ENCODE measurements around the gene SLC37A3. TPM values are rescaled to one million over a fixed set of nuclear protein-coding genes. Genes with fewer than 3 reads are reported as not detected.
A peak's percentile ranks its signal among the peaks of the same experiment; 100 is the strongest.

The SLC37A3 gene
- total RNA-seq, 1 experiment from 2014 or later: 52.7 TPM

GRCh38 chr7:140384894-140385545 lies 13.3 kb downstream of the SLC37A3 start:
- Histone ChIP-seq H2AFZ (ENCODE audit: low read length) (no peak overlapping the region), H4K8ac (replicated peaks; ENCODE audit: insufficient read length, low read depth, low read length) (no peak overlapping the region), H3K14ac (ENCODE audit: insufficient read depth, low read length) (no peak overlapping the region), H3K23me2 (ENCODE audit: insufficient read length, low read depth, low read length, poor library complexity, severe bottlenecking) (no peaks in the 10 kb centered on the region), H3K27ac (ENCODE audit: insufficient read length, low read depth, low read length) (no peak overlapping the region), H2BK20ac (ENCODE audit: low read depth, low read length, poor library complexity, severe bottlenecking) (no peak overlapping the region), H3K9me3 (ENCODE audit: control insufficient read depth, low read depth, low read length) (no peaks in the 10 kb centered on the region), H3K4me2 (ENCODE audit: insufficient read depth, insufficient read length, low read length) (no peak overlapping the region), H3K27me3 (ENCODE audit: insufficient read depth, low read length) (no peaks in the 10 kb centered on the region), H2AK5ac (ENCODE audit: insufficient read length, low read length) (no peak overlapping the region), H4K5ac (ENCODE audit: insufficient read length, low read depth, low read length) (no peak overlapping the region), H3K56ac (ENCODE audit: insufficient read length, low read depth, low read length) (no peak overlapping the region), H3K18ac (ENCODE audit: insufficient read length, low read depth, low read length) (no peak overlapping the region), H3K79me2 (ENCODE audit: insufficient read depth, low read length) (peaks cover 5% of the 10 kb centered on the region; the same call in 1 of the 2 replicates), H3K79me1 (ENCODE audit: insufficient read depth, low read depth, low read length, poor library complexity, severe bottlenecking) (peaks cover 7% of the 10 kb centered on the region), H2BK15ac (ENCODE audit: low read depth, low read length) (no peak overlapping the region), H3K4me1 (ENCODE audit: insufficient read depth, low read length) (peaks cover 7% of the 10 kb centered on the region), H3K9ac (ENCODE audit: extremely low read depth, insufficient read length, low read length) (no peak overlapping the region), H4K91ac (ENCODE audit: insufficient read length, low read depth, low read length) (no peak overlapping the region), H3T11ph (ENCODE audit: low read length) (no peak overlapping the region), H3K4ac (ENCODE audit: low read depth, low read length) (no peak overlapping the region), H2BK5ac (ENCODE audit: insufficient read length, low read length) (no peak overlapping the region), H2BK120ac (ENCODE audit: low read depth, low read length, poor library complexity, severe bottlenecking) (no peak overlapping the region), H4K20me1 (ENCODE audit: control insufficient read depth, insufficient read depth, insufficient read length) (no peaks in the 10 kb centered on the region), H2BK12ac (ENCODE audit: insufficient read length, low read depth, low read length) (no peak overlapping the region), H3K23ac (ENCODE audit: insufficient read length, low read depth, low read length) (no peak overlapping the region)
- no peak for TF ChIP-seq CTCF (conservative IDR thresholded peaks at IDR 0.05)
- H3K36me3 Mint-ChIP-seq (ENCODE audit: insufficient read depth in 1 of 3, low read depth in 3 of 3): peaks cover 8 to 23% (median 20%) of the 10 kb centered on the region in 3 experiments
- H3K4me1 Mint-ChIP-seq: no peaks in the 10 kb centered on the region; a peak in 2 of 4 replicates
- DNase-seq: no peak
- H3K27me3 Mint-ChIP-seq (ENCODE audit: low read depth): no peaks in the 10 kb centered on the region
- H3K9me3 Mint-ChIP-seq: no peaks in the 10 kb centered on the region
- WGBS (ENCODE audit: extremely low coverage, insufficient read length, low lambda C conversion rate): no CpG with 5 or more reads among the region's 1 CpG
- H3K27ac Mint-ChIP-seq: 0 out of 7 replicates have a peak overlapping the region, but pooled peaks of 1 of the 3 experiments have one; percentile 21
- no peak overlapping the region for H3K4me3 Mint-ChIP-seq

Data from H9 (cell line).